Measurements from ENCODE around the gene TRAF3IP3.
"Not testable (repeated sequence)": the region's sequence is repeated elsewhere in the genome, so short reads cannot be mapped to it uniquely, and the experiment has no call there.

Gene TRAF3IP3

GRCh38 chr1:209787551-209787950 is 31.7 kb downstream of the TRAF3IP3 start:
- TF ChIP-seq CTCF (IDR thresholded peaks at IDR 0.05; ENCODE audit: low read depth, low read length): no peak

GRCh38 chr1:209789245-209789644 is 33.4 kb downstream of the TRAF3IP3 start:
- no peak for TF ChIP-seq CTCF (IDR thresholded peaks at IDR 0.05; ENCODE audit: low read depth, low read length)
- no peak overlapping the region for H3K4me3 ChIP-seq (ENCODE audit: low read depth, low read length)

More at GRCh38 chr1:209787551-209787950, 31.7 kb downstream of the TRAF3IP3 start:
- H3K4me3 ChIP-seq (ENCODE audit: low read depth, low read length): no peak overlapping the region

GRCh38 chr1:209790286-209791193 is 34.7 kb downstream of the TRAF3IP3 start:
- no peak for TF ChIP-seq CTCF (IDR thresholded peaks at IDR 0.05; ENCODE audit: low read depth, low read length)
- H3K4me3 ChIP-seq (ENCODE audit: low read depth, low read length): no peak overlapping the region

- no peak for TF ChIP-seq CTCF (IDR thresholded peaks at IDR 0.05; ENCODE audit: low read depth, low read length)
- H3K4me3 ChIP-seq (ENCODE audit: low read depth, low read length): no peak overlapping the region
Observed at GRCh38 chr1:209791920-209792319, 36.1 kb downstream of the TRAF3IP3 start.

- not testable (repeated sequence) for H3K4me3 ChIP-seq (ENCODE audit: low read depth, low read length)
Observed at GRCh38 chr1:209793711-209794110, 37.9 kb downstream of the TRAF3IP3 start.

- 0 out of 2 replicates have a peak, but pooled peaks have one; percentile 11 for TF ChIP-seq CTCF (IDR thresholded peaks at IDR 0.05; ENCODE audit: low read depth, low read length)
- no peak overlapping the region for H3K4me3 ChIP-seq (ENCODE audit: low read depth, low read length)
Observed at GRCh38 chr1:209797978-209798639, 42.3 kb downstream of the TRAF3IP3 start.

- TF ChIP-seq CTCF (IDR thresholded peaks at IDR 0.05; ENCODE audit: low read depth, low read length): no peak
- H3K4me3 ChIP-seq (ENCODE audit: low read depth, low read length): no peak overlapping the region
Observed at GRCh38 chr1:209800984-209801834, 45.4 kb downstream of the TRAF3IP3 start.

Data from WI38 (cell line).